Skeletal muscle tissue (tissue), 4 donors: ENCODE data around the gene ERCC6L2. TPM values are rescaled to one million over a fixed set of nuclear protein-coding genes. Genes with fewer than 3 reads are reported as not detected.

Experiments used
- H3K27ac ChIP-seq: one replicate; pipeline ENCODE4 v1.7.0; 2013; ENCODE audit warnings: mild to moderate bottlenecking, low read depth, low read length, inconsistent platforms
- H3K27me3 ChIP-seq, 3 donors: one replicate each; pipeline ENCODE4 v1.7.0; 2013; ENCODE audit warnings: low read length in 3 of 3; ENCODE audit not compliant: control insufficient read depth in 3 of 3, insufficient read depth in 3 of 3
- H3K36me3 ChIP-seq, 3 donors: one replicate each; pipeline ENCODE4 v1.7.0; 2013; ENCODE audit warnings: low read length in 3 of 3; ENCODE audit not compliant: control insufficient read depth in 3 of 3, insufficient read depth in 3 of 3
- H3K4me1 ChIP-seq, 3 donors: one replicate each; pipeline ENCODE4 v1.7.0; 2013; ENCODE audit warnings: low read length in 3 of 3, mild to moderate bottlenecking in 3 of 3; ENCODE audit not compliant: control insufficient read depth in 3 of 3, insufficient read depth in 3 of 3
- H3K4me3 ChIP-seq, 3 donors: one replicate each; pipeline ENCODE4 v1.7.0; 2013; ENCODE audit warnings: low read length in 3 of 3
- H3K9ac ChIP-seq, 3 donors: one replicate each; pipeline ENCODE4 v1.7.0; 2013; ENCODE audit warnings: low read length in 3 of 3, mild to moderate bottlenecking in 3 of 3, moderate library complexity in 2 of 3, low read depth in 1 of 3
- H3K9me3 ChIP-seq, 3 donors: one replicate each; pipeline ENCODE4 v1.7.0; 2013; ENCODE audit warnings: low read length in 3 of 3; ENCODE audit not compliant: control insufficient read depth in 3 of 3
- total RNA-seq: library from RNA; depleted of rRNA; stranded (reverse); fragments of >200 nt; gene quantifications from one replicate; pipeline ENCODE4 v1.2.3, GENCODE V29; 2014
- donor health status: Osteomylitis.

ERCC6L2 gene
- total RNA-seq, 1 donor from 2014 or later: 44.9 TPM

DNA sequence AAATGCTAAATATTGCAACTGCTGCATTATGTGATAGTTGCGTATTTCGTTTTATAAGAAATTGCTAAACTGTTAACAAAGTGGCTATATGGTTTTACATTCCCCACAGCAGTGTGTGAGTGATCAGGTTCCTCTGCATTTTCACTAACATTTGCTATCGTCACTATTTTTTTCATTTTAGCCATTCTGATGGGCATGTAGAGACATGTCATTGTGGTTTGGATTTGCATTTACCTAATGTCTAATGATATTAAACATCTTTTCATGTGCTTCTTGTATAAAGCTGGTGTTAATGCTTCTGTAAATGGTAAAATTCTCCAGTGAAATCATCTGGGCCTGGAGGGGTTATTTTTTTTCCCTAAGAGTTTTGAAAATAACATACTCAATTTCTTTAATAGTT is 61.6 kb downstream of the ERCC6L2 start:
- no peak overlapping the region for H3K4me3 ChIP-seq
- H3K4me1 ChIP-seq: no peaks in the 10 kb centered on the region
- H3K9ac ChIP-seq: no peak overlapping the region
- H3K9me3 ChIP-seq: no peaks in the 10 kb centered on the region
- H3K36me3 ChIP-seq: peaks cover 12 to 26% (median 18%) of the 10 kb centered on the region in 3 donors
- H3K27ac ChIP-seq: no peak overlapping the region
- no peaks in the 10 kb centered on the region for H3K27me3 ChIP-seq

DNA sequence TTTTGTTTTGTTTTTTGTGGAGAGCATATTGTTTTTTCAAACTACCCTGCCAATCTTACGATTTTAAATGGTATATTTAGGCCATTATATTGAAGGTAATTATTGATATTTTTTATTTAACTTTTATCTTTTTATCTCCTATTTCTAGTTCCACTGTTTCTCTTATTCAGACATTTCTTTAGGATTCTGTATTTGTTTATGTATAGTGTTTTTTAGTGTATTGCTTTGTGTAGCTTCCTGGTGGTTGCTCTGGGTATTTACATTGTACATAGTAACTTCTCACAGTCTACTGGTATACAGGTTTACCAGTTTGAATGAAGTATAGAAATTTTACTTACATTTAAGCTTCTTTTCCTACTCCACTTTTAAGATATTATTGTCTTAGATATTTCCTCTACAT is 63.2 kb downstream of the ERCC6L2 start:
- Histone ChIP-seq H3K36me3 (peaks cover 9 to 26% (median 10%) of the 10 kb centered on the region in 3 donors), H3K27ac (no peak overlapping the region), H3K9me3 (no peaks in the 10 kb centered on the region), H3K4me1 (no peaks in the 10 kb centered on the region), H3K27me3 (no peaks in the 10 kb centered on the region), H3K9ac (no peak overlapping the region), H3K4me3 (no peak overlapping the region)

DNA sequence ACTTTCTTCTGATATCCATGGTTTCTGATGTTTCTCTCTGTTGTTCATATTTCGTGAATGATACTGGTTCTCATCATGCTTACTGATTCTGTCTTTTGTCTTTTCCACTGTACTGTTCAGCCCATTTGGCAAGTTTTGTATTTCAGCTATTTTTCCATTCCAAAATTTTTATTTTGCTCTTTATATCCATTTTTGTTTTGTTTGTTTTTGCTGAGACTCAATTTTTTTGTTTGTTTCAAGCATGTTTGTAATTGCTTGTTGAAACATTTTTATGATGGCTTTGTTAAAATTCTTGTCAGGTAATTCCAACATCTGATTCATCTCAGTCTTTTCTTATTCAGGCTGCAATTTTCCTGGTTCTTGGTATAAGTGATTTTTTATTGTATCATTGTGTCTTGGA is 64.0 kb downstream of the ERCC6L2 start:
- H3K4me3 ChIP-seq: no peak overlapping the region
- no peaks in the 10 kb centered on the region for H3K4me1 ChIP-seq
- H3K27me3 ChIP-seq: no peaks in the 10 kb centered on the region
- peaks cover 9 to 32% (median 11%) of the 10 kb centered on the region in 3 donors for H3K36me3 ChIP-seq
- no peaks in the 10 kb centered on the region for H3K9me3 ChIP-seq
- no peak overlapping the region for H3K27ac ChIP-seq
- no peak overlapping the region for H3K9ac ChIP-seq

DNA sequence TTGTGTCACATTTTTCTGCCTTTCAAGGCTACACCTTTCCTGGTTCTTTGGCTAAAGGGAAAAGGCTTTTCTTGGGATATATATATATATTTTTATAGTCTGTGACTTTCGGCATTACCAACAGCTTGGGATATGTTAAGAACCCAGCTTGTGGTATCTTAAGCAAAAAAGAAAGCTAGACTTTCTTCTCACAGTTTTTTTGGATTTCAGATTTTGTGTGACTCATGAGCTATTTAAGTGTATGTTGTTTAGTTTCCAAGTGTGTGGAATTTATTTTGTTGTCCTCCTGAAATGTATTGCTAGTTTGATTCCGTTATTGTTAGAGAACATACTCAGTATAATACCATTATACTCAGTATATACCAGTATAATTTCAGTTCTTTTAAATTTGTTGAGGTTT is 64.8 kb downstream of the ERCC6L2 start:
- Histone ChIP-seq H3K27me3 (no peaks in the 10 kb centered on the region), H3K4me3 (no peak overlapping the region), H3K9me3 (no peaks in the 10 kb centered on the region), H3K9ac (no peak overlapping the region), H3K4me1 (no peaks in the 10 kb centered on the region), H3K36me3 (peaks cover 9 to 31% (median 11%) of the 10 kb centered on the region in 3 donors), H3K27ac (no peak overlapping the region)

DNA sequence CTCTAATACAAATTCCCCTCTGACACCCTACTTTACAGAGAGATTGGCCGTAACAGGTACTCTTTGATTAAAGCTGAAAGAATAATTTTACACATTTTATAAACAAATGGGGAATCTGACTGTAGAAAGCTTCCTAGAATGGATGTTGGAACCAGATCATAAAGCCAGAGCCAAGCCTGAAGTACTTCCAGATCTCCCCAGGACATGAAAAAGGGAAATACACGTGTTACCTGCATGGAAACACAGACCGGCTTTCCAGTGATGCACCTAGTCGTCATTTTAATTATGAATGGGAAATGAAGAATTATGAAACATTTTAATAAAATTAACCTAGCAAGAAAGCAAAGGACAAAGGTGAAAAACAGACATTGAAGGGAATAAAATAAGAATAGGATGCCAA is 66.5 kb downstream of the ERCC6L2 start:
- Histone ChIP-seq H3K27me3 (no peaks in the 10 kb centered on the region), H3K9ac (no peak overlapping the region), H3K9me3 (no peaks in the 10 kb centered on the region), H3K4me3 (no peak overlapping the region), H3K4me1 (no peaks in the 10 kb centered on the region), H3K36me3 (peaks cover 9 to 29% (median 17%) of the 10 kb centered on the region in 3 donors), H3K27ac (no peak overlapping the region)

DNA sequence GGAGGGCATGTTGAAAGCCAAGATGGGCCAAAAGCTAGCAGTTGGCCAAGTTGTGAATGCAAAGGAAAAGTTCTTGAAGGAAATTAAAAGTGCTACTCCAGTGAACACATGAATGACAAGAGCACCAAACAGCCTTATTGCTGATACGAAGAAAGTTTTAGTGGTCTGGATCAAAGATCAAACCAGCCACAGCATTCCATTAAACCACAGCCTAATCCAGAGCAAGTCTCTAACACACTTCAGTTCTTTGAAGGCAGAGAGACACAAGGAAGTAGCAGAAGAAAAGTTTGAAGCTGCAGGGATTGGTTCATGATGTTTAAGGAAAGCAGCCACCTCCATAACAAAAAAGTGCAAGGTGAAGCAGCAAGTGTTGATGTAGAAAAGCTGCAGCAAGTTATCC is 71.6 kb downstream of the ERCC6L2 start:
- Histone ChIP-seq H3K9me3 (no peaks in the 10 kb centered on the region), H3K4me1 (no peaks in the 10 kb centered on the region), H3K36me3 (peaks cover 0 to 22% (median 14%) of the 10 kb centered on the region in 3 donors), H3K4me3 (no peak overlapping the region), H3K9ac (no peak overlapping the region), H3K27ac (no peak overlapping the region), H3K27me3 (no peaks in the 10 kb centered on the region)

DNA sequence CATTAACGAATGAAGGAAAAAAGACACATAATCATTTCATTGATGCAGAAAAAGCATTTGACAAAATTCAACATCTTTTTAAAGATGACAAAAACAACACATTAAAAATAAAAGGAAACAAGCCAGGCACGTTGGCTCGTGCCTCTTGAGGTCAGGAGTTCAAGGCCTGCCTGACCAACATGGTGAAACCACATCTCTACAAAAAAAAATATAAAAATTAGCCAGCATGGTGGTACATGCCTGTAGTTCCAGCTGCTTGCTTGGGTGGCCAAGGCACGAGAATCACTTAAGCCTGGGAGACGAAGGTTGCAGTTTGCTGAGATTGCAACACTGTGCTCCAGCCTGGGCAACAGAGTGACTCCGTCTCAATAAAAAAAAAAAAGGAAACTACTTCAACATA is 77.0 kb downstream of the ERCC6L2 start:
- Histone ChIP-seq H3K4me3 (no peak overlapping the region), H3K27me3 (no peaks in the 10 kb centered on the region), H3K36me3 (peaks cover 2 to 12% (median 12%) of the 10 kb centered on the region in 3 donors), H3K4me1 (no peaks in the 10 kb centered on the region), H3K27ac (no peak overlapping the region), H3K9ac (no peak overlapping the region), H3K9me3 (no peaks in the 10 kb centered on the region)

DNA sequence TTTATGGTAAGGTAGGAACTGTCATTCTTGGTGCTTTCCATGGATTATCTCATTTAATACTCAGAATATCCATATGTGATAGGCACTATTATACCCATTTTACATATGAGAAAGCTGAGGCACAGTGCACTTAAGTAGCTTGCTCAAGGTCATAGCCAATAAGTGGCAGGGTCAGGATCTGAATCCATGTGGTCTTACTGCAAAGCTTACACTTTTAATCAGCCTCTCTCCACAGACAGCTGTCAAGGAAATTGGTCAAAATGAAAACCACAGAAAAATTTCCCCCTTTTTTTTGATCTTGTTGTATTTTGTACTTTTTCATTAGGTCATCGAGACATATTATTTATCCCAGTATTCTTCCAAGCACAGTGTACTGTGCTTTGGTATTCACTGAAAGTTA is 78.5 kb downstream of the ERCC6L2 start:
- peaks cover 2 to 12% (median 12%) of the 10 kb centered on the region in 3 donors for H3K36me3 ChIP-seq
- no peaks in the 10 kb centered on the region for H3K9me3 ChIP-seq
- no peaks in the 10 kb centered on the region for H3K4me1 ChIP-seq
- H3K4me3 ChIP-seq: no peak overlapping the region
- H3K27me3 ChIP-seq: no peaks in the 10 kb centered on the region
- no peak overlapping the region for H3K9ac ChIP-seq
- no peak overlapping the region for H3K27ac ChIP-seq

DNA sequence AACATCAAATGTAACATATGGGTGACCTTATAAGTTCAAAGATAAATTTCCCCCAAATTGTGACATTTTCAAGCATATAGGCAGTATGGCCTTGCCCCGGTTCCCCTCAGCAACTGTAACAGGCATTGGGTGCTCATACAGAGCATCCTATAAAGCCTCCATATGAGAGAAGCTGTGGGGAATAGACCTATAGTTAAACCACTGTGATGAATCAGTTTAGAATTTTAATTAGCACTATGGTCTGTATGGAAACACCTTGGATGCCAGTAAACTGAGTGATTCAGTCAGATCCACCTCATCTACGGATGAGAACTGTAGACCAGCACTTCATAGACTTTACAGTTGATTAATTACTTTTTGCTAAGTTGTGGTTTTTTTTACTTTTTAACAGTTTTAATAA is 79.4 kb downstream of the ERCC6L2 start:
- H3K4me1 ChIP-seq: no peaks in the 10 kb centered on the region
- no peak overlapping the region for H3K27ac ChIP-seq
- no peaks in the 10 kb centered on the region for H3K27me3 ChIP-seq
- no peak overlapping the region for H3K9ac ChIP-seq
- peaks cover 2 to 12% (median 12%) of the 10 kb centered on the region in 3 donors for H3K36me3 ChIP-seq
- no peak overlapping the region for H3K4me3 ChIP-seq
- no peaks in the 10 kb centered on the region for H3K9me3 ChIP-seq

DNA sequence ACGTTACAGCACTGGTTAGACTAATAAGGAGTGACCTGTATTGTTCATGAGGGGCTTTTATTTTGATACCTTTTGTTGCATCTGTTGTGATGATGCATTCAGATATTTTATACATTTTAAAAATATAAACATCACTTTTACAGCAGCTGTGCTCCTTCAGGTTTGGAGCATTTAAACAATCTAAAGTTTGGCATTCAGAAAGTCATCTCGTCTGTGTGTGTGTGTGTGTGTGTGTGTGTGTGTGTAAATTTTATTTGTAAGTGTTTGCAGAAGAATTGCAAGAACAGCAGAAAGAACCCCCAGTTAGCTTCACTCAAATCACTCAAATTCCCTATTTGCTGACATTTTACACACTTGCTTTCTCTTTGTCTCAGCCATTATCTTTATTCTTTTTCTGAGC is 87.4 kb downstream of the ERCC6L2 start:
- no peak overlapping the region for H3K9ac ChIP-seq
- no peaks in the 10 kb centered on the region for H3K9me3 ChIP-seq
- no peaks in the 10 kb centered on the region for H3K4me1 ChIP-seq
- no peak overlapping the region for H3K4me3 ChIP-seq
- H3K27me3 ChIP-seq: no peaks in the 10 kb centered on the region
- no peak overlapping the region for H3K27ac ChIP-seq
- H3K36me3 ChIP-seq: peaks cover 0 to 6% (median 5%) of the 10 kb centered on the region in 3 donors

DNA sequence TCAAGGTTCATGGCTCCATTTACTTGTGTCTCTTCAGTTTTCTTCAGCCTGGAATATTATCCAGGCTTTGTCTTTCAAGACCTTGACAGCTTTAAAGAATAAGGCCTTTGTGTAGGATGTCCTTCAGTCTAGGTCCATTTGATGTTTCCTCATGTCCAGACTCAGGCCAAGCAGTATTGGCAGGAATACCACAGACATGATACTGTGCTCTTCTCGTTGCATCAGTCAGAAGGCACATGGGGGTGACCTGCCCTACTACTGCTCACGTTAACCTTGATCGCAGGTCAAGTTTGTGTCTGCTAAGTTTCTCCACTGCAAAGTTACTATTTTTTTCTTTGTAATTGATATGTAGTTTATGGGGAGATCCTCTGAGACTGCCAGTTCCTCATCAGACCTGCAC is 88.2 kb downstream of the ERCC6L2 start:
- Histone ChIP-seq H3K27me3 (no peaks in the 10 kb centered on the region), H3K4me1 (no peaks in the 10 kb centered on the region), H3K36me3 (peaks cover 0 to 6% (median 5%) of the 10 kb centered on the region in 3 donors), H3K9ac (no peak overlapping the region), H3K27ac (no peak overlapping the region), H3K4me3 (no peak overlapping the region), H3K9me3 (no peaks in the 10 kb centered on the region)
